Peyer's patch (tissue), 4 donors: ENCODE measurements around the gene ROBO1.

Experiments used
- POLR2A ChIP-seq, 2 donors: fragments of 450-650 bp; IDR thresholded peaks; one replicate each; pipeline ENCODE4 v1.5.1; 2017; ENCODE audit warnings: antibody characterized with exemption in 2 of 2, mild to moderate bottlenecking in 2 of 2, moderate library complexity in 2 of 2
- TF ChIP-seq, protein P1 (sequence below), 6 experiments: fragments of 450-650 bp in 4 of 6; fragments of 200-600 bp in 2 of 6; sonication (generic) in 1 of 6; IDR thresholded peaks; one replicate each; pipeline ENCODE4 v1.5.1; 2017 to 2019; ENCODE audit warnings: antibody characterized with exemption in 6 of 6, mild to moderate bottlenecking in 3 of 6, moderate library complexity in 1 of 6

DNA sequence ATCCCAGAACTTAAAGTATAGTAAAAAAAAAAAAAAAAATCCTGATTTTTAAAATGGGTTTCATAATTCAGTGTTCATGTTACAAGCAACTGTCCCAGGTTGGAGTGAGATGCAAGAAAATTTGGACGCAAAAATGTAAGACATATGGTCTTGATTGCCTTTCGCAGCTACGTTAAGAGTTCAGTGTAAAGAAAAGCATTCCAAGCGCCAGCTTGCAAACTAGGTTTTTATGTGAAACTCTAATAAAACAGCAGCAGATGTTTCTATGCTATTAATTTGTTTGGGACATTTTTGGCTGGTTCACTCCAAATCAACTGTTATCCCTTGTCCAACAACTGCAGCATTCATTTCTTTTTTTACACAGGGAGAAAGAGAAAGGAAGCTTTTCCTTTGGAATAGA, 957.8 kb downstream of the ROBO1 start:
- TF ChIP-seq, protein P1, sequence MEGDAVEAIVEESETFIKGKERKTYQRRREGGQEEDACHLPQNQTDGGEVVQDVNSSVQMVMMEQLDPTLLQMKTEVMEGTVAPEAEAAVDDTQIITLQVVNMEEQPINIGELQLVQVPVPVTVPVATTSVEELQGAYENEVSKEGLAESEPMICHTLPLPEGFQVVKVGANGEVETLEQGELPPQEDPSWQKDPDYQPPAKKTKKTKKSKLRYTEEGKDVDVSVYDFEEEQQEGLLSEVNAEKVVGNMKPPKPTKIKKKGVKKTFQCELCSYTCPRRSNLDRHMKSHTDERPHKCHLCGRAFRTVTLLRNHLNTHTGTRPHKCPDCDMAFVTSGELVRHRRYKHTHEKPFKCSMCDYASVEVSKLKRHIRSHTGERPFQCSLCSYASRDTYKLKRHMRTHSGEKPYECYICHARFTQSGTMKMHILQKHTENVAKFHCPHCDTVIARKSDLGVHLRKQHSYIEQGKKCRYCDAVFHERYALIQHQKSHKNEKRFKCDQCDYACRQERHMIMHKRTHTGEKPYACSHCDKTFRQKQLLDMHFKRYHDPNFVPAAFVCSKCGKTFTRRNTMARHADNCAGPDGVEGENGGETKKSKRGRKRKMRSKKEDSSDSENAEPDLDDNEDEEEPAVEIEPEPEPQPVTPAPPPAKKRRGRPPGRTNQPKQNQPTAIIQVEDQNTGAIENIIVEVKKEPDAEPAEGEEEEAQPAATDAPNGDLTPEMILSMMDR (IDR thresholded peaks at IDR 0.05), result no peak
- no peak for TF ChIP-seq POLR2A (IDR thresholded peaks at IDR 0.05)
